Measurements from ENCODE around the gene SPIRE2.

GRCh38 chr16:89855301-89855945 is 27.1 kb downstream of the SPIRE2 start:
- TF ChIP-seq POLR2A (IDR thresholded peaks at IDR 0.05), result no peak
- no peak for TF ChIP-seq CTCF (IDR thresholded peaks at IDR 0.05)
